Measurements from ENCODE around the gene RDH11. TPM values are rescaled to one million over a fixed set of nuclear protein-coding genes. Genes with fewer than 3 reads are reported as not detected.

Gene RDH11, protein sequence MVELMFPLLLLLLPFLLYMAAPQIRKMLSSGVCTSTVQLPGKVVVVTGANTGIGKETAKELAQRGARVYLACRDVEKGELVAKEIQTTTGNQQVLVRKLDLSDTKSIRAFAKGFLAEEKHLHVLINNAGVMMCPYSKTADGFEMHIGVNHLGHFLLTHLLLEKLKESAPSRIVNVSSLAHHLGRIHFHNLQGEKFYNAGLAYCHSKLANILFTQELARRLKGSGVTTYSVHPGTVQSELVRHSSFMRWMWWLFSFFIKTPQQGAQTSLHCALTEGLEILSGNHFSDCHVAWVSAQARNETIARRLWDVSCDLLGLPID
- total RNA-seq (2021; fragmentation: NEBNext Ultra II Directional; extraction: Animal tissue kit (Norgen Biotek cat#: 25700)): 10 to 100 TPM; 46.1 to 51.9 (median 49.6) TPM
- long read RNA-seq, transcript RDH11-201 (7 exons, 2,588 nt): major isoform, 72 of 92 reads
- long read RNA-seq, partial matches to known transcripts: 4 of 92 reads
- long read RNA-seq, other reads (novel, unspliced or antisense): 11 of 92 reads

DNA sequence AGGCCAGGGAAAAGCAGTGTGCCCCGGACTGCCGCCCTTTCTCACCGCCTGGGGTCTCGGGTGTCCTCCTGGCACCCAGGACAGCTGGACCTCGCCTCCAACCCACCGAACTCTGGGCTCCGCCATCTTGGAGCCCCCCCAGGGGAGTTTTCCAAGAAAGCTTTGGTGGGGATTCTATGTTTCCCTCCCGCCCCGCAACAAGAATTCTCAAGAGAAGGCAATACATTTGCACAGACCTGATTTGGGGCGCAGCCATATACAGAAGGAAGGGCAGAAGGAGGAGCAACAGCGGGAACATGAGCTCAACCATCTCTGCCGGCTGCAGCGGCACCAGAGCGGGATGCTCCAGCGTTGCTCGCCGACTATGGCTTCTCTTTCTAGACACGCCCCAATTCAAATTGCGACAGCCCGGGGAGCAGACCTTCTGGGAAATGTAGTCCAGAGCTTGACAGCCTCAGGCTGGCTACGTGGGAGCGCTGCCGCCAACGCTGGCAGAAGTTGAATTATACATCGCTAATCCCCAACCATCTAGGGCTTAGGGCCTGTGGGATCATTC lies at the start of gene RDH11:
TSS of gene RDH11 (minus strand) at position 371 of the 556 bp plus-strand sequence. CDS start at position 310, 61 bp downstream.
- Mint-ChIP-seq H3K9me3 (no peaks in the 10 kb centered on the region), H3K27me3 (ENCODE audit: insufficient read depth) (peaks cover 4% of the 10 kb centered on the region), H3K36me3 (ENCODE audit: low read depth) (peaks cover 18% of the 10 kb centered on the region), H3K27ac (peak within 1 kb of the TSS; percentile 87), H3K4me1 (ENCODE audit: low read depth) (peaks cover 26% of the 10 kb centered on the region), H3K4me3 (peak within 1 kb of the TSS; percentile 95)
- peak; percentile 90 for DNase-seq
- TF ChIP-seq, protein P1, sequence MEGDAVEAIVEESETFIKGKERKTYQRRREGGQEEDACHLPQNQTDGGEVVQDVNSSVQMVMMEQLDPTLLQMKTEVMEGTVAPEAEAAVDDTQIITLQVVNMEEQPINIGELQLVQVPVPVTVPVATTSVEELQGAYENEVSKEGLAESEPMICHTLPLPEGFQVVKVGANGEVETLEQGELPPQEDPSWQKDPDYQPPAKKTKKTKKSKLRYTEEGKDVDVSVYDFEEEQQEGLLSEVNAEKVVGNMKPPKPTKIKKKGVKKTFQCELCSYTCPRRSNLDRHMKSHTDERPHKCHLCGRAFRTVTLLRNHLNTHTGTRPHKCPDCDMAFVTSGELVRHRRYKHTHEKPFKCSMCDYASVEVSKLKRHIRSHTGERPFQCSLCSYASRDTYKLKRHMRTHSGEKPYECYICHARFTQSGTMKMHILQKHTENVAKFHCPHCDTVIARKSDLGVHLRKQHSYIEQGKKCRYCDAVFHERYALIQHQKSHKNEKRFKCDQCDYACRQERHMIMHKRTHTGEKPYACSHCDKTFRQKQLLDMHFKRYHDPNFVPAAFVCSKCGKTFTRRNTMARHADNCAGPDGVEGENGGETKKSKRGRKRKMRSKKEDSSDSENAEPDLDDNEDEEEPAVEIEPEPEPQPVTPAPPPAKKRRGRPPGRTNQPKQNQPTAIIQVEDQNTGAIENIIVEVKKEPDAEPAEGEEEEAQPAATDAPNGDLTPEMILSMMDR (IDR thresholded peaks at IDR 0.05): no peak

DNA sequence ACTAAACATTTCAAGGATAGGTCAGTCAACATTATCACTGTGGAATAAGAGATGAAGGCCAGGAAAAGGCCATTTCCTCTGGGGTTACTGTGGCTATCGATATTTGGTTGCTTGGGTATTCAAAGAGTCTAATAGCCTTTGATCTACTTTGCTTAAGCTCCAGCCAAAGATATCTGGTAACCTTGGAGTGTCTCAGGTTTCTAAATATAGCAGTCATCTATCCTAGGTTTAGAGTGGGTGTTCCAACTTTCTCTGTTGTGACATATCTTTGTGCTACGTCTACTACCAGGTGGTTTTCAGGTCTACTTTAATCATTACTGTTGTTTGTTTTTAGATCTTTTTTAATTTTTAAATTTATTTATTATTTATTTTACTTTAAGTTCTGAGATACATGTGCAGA lies 48.5 kb upstream of the RDH11 start:
- no peak for DNase-seq
- Mint-ChIP-seq H3K27me3 (ENCODE audit: insufficient read depth) (peaks cover 4% of the 10 kb centered on the region), H3K9me3 (no peaks in the 10 kb centered on the region), H3K36me3 (ENCODE audit: low read depth) (peaks cover 22% of the 10 kb centered on the region), H3K27ac (no peak overlapping the region), H3K4me3 (no peak overlapping the region), H3K4me1 (ENCODE audit: low read depth) (peaks cover 7% of the 10 kb centered on the region)
- TF ChIP-seq, protein P1 (IDR thresholded peaks at IDR 0.05): no peak

DNA sequence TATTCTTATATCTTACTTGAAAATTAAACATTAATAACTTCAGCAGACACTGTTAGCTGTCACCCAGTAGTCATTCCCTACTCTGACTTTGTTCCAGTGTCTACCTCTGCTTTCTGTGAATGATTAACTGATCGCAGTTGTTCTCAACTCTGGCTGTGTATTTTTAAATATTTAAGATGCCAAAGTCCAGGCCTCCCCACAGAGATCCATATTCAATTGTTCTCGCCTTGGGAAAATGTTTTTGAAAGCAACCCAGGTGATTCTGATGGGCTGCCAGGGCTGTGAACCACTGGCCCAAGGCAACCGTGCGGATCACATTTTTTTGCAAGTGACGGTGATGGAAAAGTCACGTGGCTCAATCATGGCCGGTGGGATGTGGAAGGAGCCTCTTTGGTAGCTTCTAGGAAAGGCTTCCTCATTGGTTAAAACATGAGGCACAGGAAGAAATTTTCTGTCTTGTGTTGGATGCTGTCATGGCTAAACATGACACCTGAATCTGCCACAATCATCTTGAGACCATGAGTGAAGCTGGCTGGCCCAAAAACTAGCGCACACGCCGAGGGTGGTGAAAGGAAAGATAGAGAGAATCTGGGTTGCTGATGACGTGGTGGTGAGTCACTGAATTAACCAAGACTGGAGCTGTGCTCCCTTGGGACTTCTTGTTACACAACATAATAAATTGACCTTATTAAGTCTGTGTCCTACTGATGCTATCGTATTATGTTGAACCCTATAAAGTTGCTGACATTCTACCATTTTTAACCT lies 43.4 kb upstream of the RDH11 start:
- Mint-ChIP-seq H3K27me3 (ENCODE audit: insufficient read depth) (peaks cover 9% of the 10 kb centered on the region), H3K4me3 (no peak overlapping the region), H3K9me3 (no peaks in the 10 kb centered on the region), H3K36me3 (ENCODE audit: low read depth) (no peaks in the 10 kb centered on the region), H3K4me1 (ENCODE audit: low read depth) (peaks cover 24% of the 10 kb centered on the region), H3K27ac (peak overlapping the region; percentile 73; the same call in 1 of the 2 replicates)
- TF ChIP-seq, protein P1 (IDR thresholded peaks at IDR 0.05): no peak
- peak; percentile 83 for DNase-seq

DNA sequence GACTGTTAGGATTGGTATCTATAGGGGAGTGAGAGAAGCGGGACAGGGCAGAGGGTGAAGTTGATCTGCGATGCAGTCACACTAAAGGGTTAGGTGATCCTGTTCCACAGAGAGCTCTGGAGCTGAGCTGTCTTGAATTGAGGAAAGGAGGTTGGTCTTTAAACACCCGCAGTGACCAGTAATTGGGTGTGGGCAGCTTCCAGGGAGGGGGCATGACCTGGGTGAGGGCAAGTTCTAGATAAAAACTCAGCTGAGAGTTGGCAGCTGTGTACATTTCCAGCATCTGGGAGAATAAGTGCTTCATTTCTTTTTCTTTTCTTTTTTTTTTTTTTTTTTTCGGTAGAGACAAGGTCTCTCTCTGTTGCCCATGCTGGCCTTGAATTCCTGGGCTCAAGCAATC lies 41.2 kb upstream of the RDH11 start:
- Mint-ChIP-seq H3K9me3 (no peaks in the 10 kb centered on the region), H3K4me3 (no peak overlapping the region)
- no peak for DNase-seq

More for the DNA sequence above, 41.2 kb upstream of the RDH11 start:
- H3K4me1 Mint-ChIP-seq (ENCODE audit: low read depth): peaks cover 24% of the 10 kb centered on the region
- H3K27me3 Mint-ChIP-seq (ENCODE audit: insufficient read depth): peaks cover 8% of the 10 kb centered on the region
- TF ChIP-seq, protein P1 (IDR thresholded peaks at IDR 0.05): no peak
- H3K36me3 Mint-ChIP-seq (ENCODE audit: low read depth): no peaks in the 10 kb centered on the region
- H3K27ac Mint-ChIP-seq: no peak overlapping the region
